Adipose tissue (tissue), 3 donors: ENCODE data around the gene SMARCAL1. TPM values are rescaled to one million over a fixed set of nuclear protein-coding genes. Genes with fewer than 3 reads are reported as not detected.

Source experiments
- polyA plus RNA-seq, 3 donors: library from polyadenylated mRNA; stranded (reverse); fragments of 200-250 nt; gene quantifications; one replicate each; pipeline ENCODE4 v1.2.3, GENCODE V29; 2013
- donor health status: healthy with polysubstance abuse.
- donor health status: Bipolar disorder and iron deficiency.
- donor health status: healthy.

SMARCAL1 gene
- polyA plus RNA-seq, 3 donors: 6.7 to 7.5 (median 6.8) TPM

Other genes with a start within 250 kb of the SMARCAL1 start
- under 1 TPM in 1 of 3 donors, not detected in 2; 0.25 TPM for gene MARCHF4, start 40.0 kb upstream of the SMARCAL1 start, polyA plus RNA-seq
- 1,000 to 10,000 TPM; 3,477 to 6,740 (median 6,275) TPM for gene RPL37A, start 86.4 kb downstream of the SMARCAL1 start, polyA plus RNA-seq
- 100 to 1,000 TPM in 1 of 3 donors, 10 to 100 TPM in 2; 73.9 to 428 (median 93.2) TPM for gene IGFBP2, start 220.9 kb downstream of the SMARCAL1 start, polyA plus RNA-seq